T-cell (primary cell): ENCODE measurements around the gene NADK2. TPM values are rescaled to one million over a fixed set of nuclear protein-coding genes. Genes with fewer than 3 reads are reported as not detected.

Experiments
- ATAC-seq, 4 experiments: fragments of 200-7000 bp in 3 of 4; fragments of 150-1000 bp in 1 of 4; cut with Tn5 transposase; replicated peaks in 1 of 4; 1 replicate in 3 of 4; 2 replicates in 1 of 4; pipeline ENCODE4 v1.10.0; 2021; ENCODE audit warnings: moderate library complexity in 3 of 4, mild to moderate bottlenecking in 2 of 4, moderate number of reproducible peaks in 1 of 4
- CTCF ChIA-PET, 2 donors: fragments of 300-600 bp; sonication (Branson Sonifier 250); formaldehyde crosslinking; loops; one replicate each; lab custom pipeline; 2022; ENCODE audit warnings: antibody characterized with exemption in 2 of 2; lab: Charles Lee
- POLR2A ChIA-PET, 2 donors: fragments of 300-600 bp; sonication (Branson Sonifier 250); formaldehyde crosslinking; loops; one replicate each; lab custom pipeline; 2022; ENCODE audit warnings: antibody characterized with exemption in 2 of 2; lab: Charles Lee
- DNase-seq, 35 experiments: peaks; one replicate each; pipeline versions ENCODE4 v3.0.0 to v3.0.0-alpha.2; 2013 to 2023
- H3K27ac ChIP-seq: one replicate; pipeline ENCODE4 v1.5.1; 2013; ENCODE audit warnings: low read length
- H3K27me3 ChIP-seq, 2 experiments: replicated peaks in 1 of 2; 1 replicate in 1 of 2; 2 replicates in 1 of 2; pipeline versions ENCODE4 v1.6.1 to v1.7.0; 2013; ENCODE audit warnings: low read length in 1 of 2, mixed read lengths in 1 of 2; ENCODE audit not compliant: control insufficient read depth in 2 of 2, insufficient read depth in 2 of 2; ENCODE audit errors: extremely low read depth in 1 of 2
- H3K36me3 ChIP-seq, 2 donors: 1 replicate in 1 of 2; 2 replicates in 1 of 2; pipeline versions ENCODE4 v1.6.1 to v1.7.0; 2013; ENCODE audit warnings: low read length in 1 of 2; ENCODE audit not compliant: control insufficient read depth in 2 of 2, insufficient read depth in 1 of 2; ENCODE audit errors: extremely low read depth in 1 of 2
- H3K4me1 ChIP-seq, 2 experiments: 1 replicate in 1 of 2; 2 replicates in 1 of 2; pipeline versions ENCODE4 v1.6.1 to v1.7.0; 2013; ENCODE audit warnings: low read length in 2 of 2, mixed read lengths in 1 of 2; ENCODE audit not compliant: insufficient read depth in 2 of 2, control insufficient read depth in 1 of 2; ENCODE audit errors: extremely low read depth in 1 of 2
- H3K4me3 ChIP-seq, 2 donors: 1 replicate in 1 of 2; 2 replicates in 1 of 2; pipeline versions ENCODE4 v1.5.1 to v1.7.0; 2013; ENCODE audit warnings: mild to moderate bottlenecking in 2 of 2, low read length in 1 of 2, moderate library complexity in 1 of 2; ENCODE audit not compliant: control insufficient read depth in 1 of 2; ENCODE audit errors: extremely low read depth in 1 of 2
- H3K9me3 ChIP-seq: 2 replicates; pipeline ENCODE4 v1.7.0; 2013
- H3K27ac Mint-ChIP-seq, 2 donors: one replicate each; pipeline ENCODE4 v1.8.0; 2020 to 2021; ENCODE audit warnings: mild to moderate bottlenecking in 2 of 2, mixed read lengths in 2 of 2
- H3K27me3 Mint-ChIP-seq, 2 donors: one replicate each; pipeline ENCODE4 v1.8.0; 2021 to 2022; ENCODE audit warnings: mixed read lengths in 2 of 2
- H3K36me3 Mint-ChIP-seq: one replicate; pipeline ENCODE4 v1.8.0; 2021; ENCODE audit warnings: mixed read lengths
- H3K4me1 Mint-ChIP-seq, 3 donors: one replicate each; pipeline ENCODE4 v1.8.0; 2020 to 2022; ENCODE audit warnings: mixed read lengths in 3 of 3, mild to moderate bottlenecking in 1 of 3
- H3K4me3 Mint-ChIP-seq, 3 donors: one replicate each; pipeline ENCODE4 v1.8.0; 2020 to 2022; ENCODE audit warnings: mild to moderate bottlenecking in 3 of 3, mixed read lengths in 3 of 3, moderate library complexity in 3 of 3
- H3K9me3 Mint-ChIP-seq, 3 donors: one replicate each; pipeline ENCODE4 v1.8.0; 2020 to 2022; ENCODE audit warnings: mixed read lengths in 3 of 3
- WGBS: methylation state at CpG from one replicate; pipeline ENCODE4 v1.1.5; 2013; ENCODE audit warnings: missing lambda C conversion rate; ENCODE audit not compliant: insufficient coverage; 5-methylcytosine and 5-hydroxymethylcytosine counted together
- total RNA-seq, 35 experiments: library from RNA in 6 of 35; stranded (reverse) in 6 of 35; fragments of 120-200 nt in 1 of 35; gene quantifications; one replicate each; pipeline versions ENCODE4 v1.2.1 to v1.2.4 and lab custom pipeline; 2013 to 2026

The NADK2 gene
- total RNA-seq, 5 donors from 2014 or later (not counting 1 experiment from before 2014, with no cell fraction given) = 10.3 to 13.9 (median 13.2) TPM

- CTCF ChIA-PET = interaction anchor here in 1 of 2 donors (0.8 kb wide), 1 partner anchor 9 kb away, joined by 4 read pairs; no protein-coding TSS in a partner anchor
- Histone ChIP-seq H3K27ac (no peak overlapping the region), H3K4me3 (no peak overlapping the region), H3K36me3 (no peaks in the 10 kb centered on the region), H3K9me3 (no peaks in the 10 kb centered on the region), H3K27me3 (peaks cover 0 to 3% of the 10 kb centered on the region in 2 experiments), H3K4me1 (no peaks in the 10 kb centered on the region)
- POLR2A ChIA-PET = no interaction called here
- no peak overlapping the region for H3K27ac Mint-ChIP-seq
- DNase-seq (no peak), ATAC-seq (no peak)
- H3K27me3 Mint-ChIP-seq = peaks cover 12 to 20% of the 10 kb centered on the region in 2 donors
- no peaks in the 10 kb centered on the region for H3K36me3 Mint-ChIP-seq
- no peaks in the 10 kb centered on the region for H3K4me1 Mint-ChIP-seq
- H3K4me3 Mint-ChIP-seq = no peak overlapping the region
- no peaks in the 10 kb centered on the region for H3K9me3 Mint-ChIP-seq
Measured at GRCh38 chr5:36269478-36269877, 27.8 kb upstream of the NADK2 start.

GRCh38 chr5:36267905-36268304 is 26.2 kb upstream of the NADK2 start:
- Mint-ChIP-seq H3K4me1 (no peaks in the 10 kb centered on the region), H3K27me3 (peaks cover 9 to 15% of the 10 kb centered on the region in 2 donors), H3K27ac (no peak overlapping the region), H3K4me3 (no peak overlapping the region), H3K36me3 (no peaks in the 10 kb centered on the region), H3K9me3 (no peaks in the 10 kb centered on the region)
- Histone ChIP-seq H3K36me3 (no peaks in the 10 kb centered on the region), H3K4me3 (no peak overlapping the region), H3K27ac (no peak overlapping the region), H3K4me1 (no peaks in the 10 kb centered on the region), H3K9me3 (no peaks in the 10 kb centered on the region), H3K27me3 (peaks cover 0 to 6% of the 10 kb centered on the region in 2 experiments)
- ATAC-seq (no peak), DNase-seq (no peak)
- WGBS = no CpG with 5 or more reads among the region's 3 CpGs
- CTCF ChIA-PET = interaction anchor here (0.7 kb wide), 3 partner anchors 192 to 1745 kb away, joined by 3 to 4 read pairs (median 3); no protein-coding TSS in a partner anchor
- POLR2A ChIA-PET = no interaction called here

GRCh38 chr5:36264202-36264760 is 22.6 kb upstream of the NADK2 start:
- H3K9me3 Mint-ChIP-seq = no peaks in the 10 kb centered on the region
- Histone ChIP-seq H3K27ac (no peak overlapping the region), H3K36me3 (no peaks in the 10 kb centered on the region), H3K27me3 (peaks cover 0 to 10% of the 10 kb centered on the region in 2 experiments), H3K4me3 (no peak overlapping the region), H3K9me3 (no peaks in the 10 kb centered on the region), H3K4me1 (no peaks in the 10 kb centered on the region)
- POLR2A ChIA-PET = no interaction called here
- no peak overlapping the region for H3K27ac Mint-ChIP-seq
- ATAC-seq = no peak
- H3K4me1 Mint-ChIP-seq = no peaks in the 10 kb centered on the region
- no peak overlapping the region for H3K4me3 Mint-ChIP-seq
- 97% methylated on average over 3 of the region's 4 CpGs for WGBS
- H3K27me3 Mint-ChIP-seq = peaks cover 18% of the 10 kb centered on the region in 2 donors
- no peak for DNase-seq
- CTCF ChIA-PET = interaction anchor here (0.7 to 2.0 kb wide), 3 partner anchors 8 to 1766 kb away, joined by 4 to 10 read pairs (median 5); no protein-coding TSS in a partner anchor
- no peaks in the 10 kb centered on the region for H3K36me3 Mint-ChIP-seq

GRCh38 chr5:36261186-36261585 is 19.5 kb upstream of the NADK2 start:
- Histone ChIP-seq H3K36me3 (no peaks in the 10 kb centered on the region), H3K27ac (no peak overlapping the region), H3K9me3 (no peaks in the 10 kb centered on the region), H3K4me1 (no peaks in the 10 kb centered on the region), H3K27me3 (peaks cover 0 to 9% of the 10 kb centered on the region in 2 experiments), H3K4me3 (no peak overlapping the region)
- ChIA-PET POLR2A (interaction anchor here in 1 of 2 donors (0.5 kb wide), 1 partner anchor 408 kb away, joined by 4 read pairs; no protein-coding TSS in a partner anchor), CTCF (no interaction called here)
- no peaks in the 10 kb centered on the region for H3K36me3 Mint-ChIP-seq
- no peak overlapping the region for H3K4me3 Mint-ChIP-seq
- WGBS = 83% methylated on average over 4 of the region's 6 CpGs
- DNase-seq (no peak), ATAC-seq (no peak)
- H3K27ac Mint-ChIP-seq = no peak overlapping the region
- no peaks in the 10 kb centered on the region for H3K9me3 Mint-ChIP-seq
- peaks cover 16 to 19% of the 10 kb centered on the region in 2 donors for H3K27me3 Mint-ChIP-seq
- H3K4me1 Mint-ChIP-seq = no peaks in the 10 kb centered on the region

GRCh38 chr5:36253575-36253974 is 11.8 kb upstream of the NADK2 start:
- ChIA-PET POLR2A (no interaction called here), CTCF (no interaction called here)
- Mint-ChIP-seq H3K4me1 (no peaks in the 10 kb centered on the region), H3K27ac (no peak overlapping the region), H3K27me3 (peaks cover 11 to 16% of the 10 kb centered on the region in 2 donors), H3K36me3 (no peaks in the 10 kb centered on the region), H3K4me3 (no peak overlapping the region), H3K9me3 (no peaks in the 10 kb centered on the region)
- WGBS = 80% methylated on average over 1 of the region's 4 CpGs
- H3K27me3 ChIP-seq = no peaks in the 10 kb centered on the region
- ATAC-seq (no peak), DNase-seq (no peak)
- no peaks in the 10 kb centered on the region for H3K9me3 ChIP-seq
- H3K4me3 ChIP-seq = no peak overlapping the region
- no peak overlapping the region for H3K27ac ChIP-seq
- H3K4me1 ChIP-seq = no peaks in the 10 kb centered on the region
- no peaks in the 10 kb centered on the region for H3K36me3 ChIP-seq

- Histone ChIP-seq H3K27ac (no peak overlapping the region), H3K27me3 (no peaks in the 10 kb centered on the region), H3K36me3 (no peaks in the 10 kb centered on the region), H3K4me3 (no peak overlapping the region), H3K9me3 (no peaks in the 10 kb centered on the region), H3K4me1 (no peaks in the 10 kb centered on the region)
- POLR2A ChIA-PET = no interaction called here
- no peak for ATAC-seq
- CTCF ChIA-PET = interaction anchor here in 1 of 2 donors (0.6 to 0.9 kb wide), 2 partner anchors 12 to 1334 kb away, joined by 3 to 5 read pairs; no protein-coding TSS in a partner anchor
- Mint-ChIP-seq H3K4me1 (no peaks in the 10 kb centered on the region), H3K27me3 (peaks cover 11 to 19% of the 10 kb centered on the region in 2 donors), H3K36me3 (no peaks in the 10 kb centered on the region), H3K9me3 (no peaks in the 10 kb centered on the region), H3K4me3 (no peak overlapping the region), H3K27ac (no peak overlapping the region)
- WGBS = 80% methylated on average over 2 of the region's 3 CpGs
- no peak for DNase-seq
Measured at GRCh38 chr5:36252722-36253365, 11.1 kb upstream of the NADK2 start.
